Right lobe of liver (tissue), 4 donors: ENCODE data around the gene XPO4.

ENCODE experiments used
- CTCF ChIP-seq, 4 donors: fragments of 200-600 bp in 3 of 4; fragments of 450-650 bp in 1 of 4; IDR thresholded peaks; one replicate each; pipeline versions ENCODE4 v1.5.1 to v1.8.0; 2016 to 2022; ENCODE audit warnings: antibody characterized with exemption in 4 of 4, mild to moderate bottlenecking in 2 of 4
- POLR2A ChIP-seq: fragments of 450-650 bp; IDR thresholded peaks from one replicate; pipeline ENCODE4 v1.6.1; 2017; ENCODE audit warnings: antibody characterized with exemption, mild to moderate bottlenecking
- donor health status: DM: no; HTN: no; CAD: no.
- donor health status: DM: no; HTN: no; CAD: no.
- donor health status: DM: no; HTN: yes; CAD: no.

DNA sequence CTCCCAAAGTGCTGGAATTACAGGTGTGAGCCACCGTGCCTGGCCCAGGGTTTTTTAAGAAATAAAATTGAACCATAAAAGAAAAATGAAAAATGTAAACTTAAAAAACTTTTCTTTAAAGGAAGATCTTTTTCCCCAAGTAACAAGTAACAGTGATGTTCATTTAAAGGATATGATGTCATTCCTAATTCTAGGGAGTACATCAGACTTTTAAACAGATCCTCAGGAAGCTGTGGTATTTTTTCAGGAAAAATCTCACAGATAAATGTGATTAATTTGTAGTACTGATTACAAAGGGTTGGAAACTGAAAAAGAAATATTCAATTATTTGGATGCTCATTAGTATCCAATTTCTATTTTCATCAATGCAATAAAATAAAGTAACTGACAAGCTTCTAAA is 114.2 kb downstream of the XPO4 start:
- TF ChIP-seq CTCF (IDR thresholded peaks at IDR 0.05) (no peak), POLR2A (no peak)
